Heart left ventricle (tissue), 13 donors: Measurements from ENCODE around the gene TIMM17B.

ENCODE experiments used
- POLR2A ChIP-seq, 2 donors: fragments of 450-650 bp; IDR thresholded peaks; one replicate each; pipeline ENCODE4 v1.6.1; 2017; ENCODE audit warnings: antibody characterized with exemption in 2 of 2, mild to moderate bottlenecking in 2 of 2, moderate library complexity in 2 of 2
- TF ChIP-seq, protein P1 (sequence below), 12 donors: fragments of 200-600 bp; sonication (generic) in 4 of 12; IDR thresholded peaks; one replicate each; pipeline versions ENCODE4 v1.5.0 to v1.8.0; 2018 to 2022; ENCODE audit warnings: antibody characterized with exemption in 12 of 12, mild to moderate bottlenecking in 5 of 12
- donor health status: ischemic (EF 13 %, LVEDD 7.1; RV severe dilation, severe dysfunction).
- donor health status: DM: no; HTN: yes; CAD: no.
- donor health status: DM: no; HTN: no; CAD: no.
- donor health status: ischemic (EF 25% LVEDD 6.9; RV normal size, moderate dysfunction).
- donor health status: ischemic (EF 25% LVEDD 5.7; RV mildly dilated, moderate dysfunction).
- donor health status: ischemic (EF 35%, LVEDD 5.7; RV mildly dilated, moderate dysfunction).
- donor health status: nonischemic (EF 11% LVEDD 7.7; RV severe dilation, severe dysfunction).
- donor health status: DM: yes; HTN: yes; CAD: no.
- donor health status: PGD.
- donor health status: ischemic (EF 29% LVEDD 5.4; RV normal size, mild dysfunction).
- donor health status: nonischemic (EF 23%, LVEDD 6.1; RV moderate dilation, normal function).

DNA sequence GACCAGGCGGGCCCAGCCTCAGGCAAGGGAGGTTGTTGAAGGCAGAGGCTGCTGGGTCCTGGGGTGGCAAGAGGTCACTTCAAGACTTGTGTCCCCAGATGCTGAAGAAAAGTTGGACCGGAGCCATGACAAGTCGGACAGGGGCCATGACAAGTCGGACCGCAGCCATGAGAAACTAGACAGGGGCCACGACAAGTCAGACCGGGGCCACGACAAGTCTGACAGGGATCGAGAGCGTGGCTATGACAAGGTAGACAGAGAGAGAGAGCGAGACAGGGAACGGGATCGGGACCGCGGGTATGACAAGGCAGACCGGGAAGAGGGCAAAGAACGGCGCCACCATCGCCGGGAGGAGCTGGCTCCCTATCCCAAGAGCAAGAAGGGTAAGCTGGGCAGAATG lies 4.6 kb upstream of the TIMM17B start:
- no peak for TF ChIP-seq POLR2A (IDR thresholded peaks at IDR 0.05)
- TF ChIP-seq, protein P1, sequence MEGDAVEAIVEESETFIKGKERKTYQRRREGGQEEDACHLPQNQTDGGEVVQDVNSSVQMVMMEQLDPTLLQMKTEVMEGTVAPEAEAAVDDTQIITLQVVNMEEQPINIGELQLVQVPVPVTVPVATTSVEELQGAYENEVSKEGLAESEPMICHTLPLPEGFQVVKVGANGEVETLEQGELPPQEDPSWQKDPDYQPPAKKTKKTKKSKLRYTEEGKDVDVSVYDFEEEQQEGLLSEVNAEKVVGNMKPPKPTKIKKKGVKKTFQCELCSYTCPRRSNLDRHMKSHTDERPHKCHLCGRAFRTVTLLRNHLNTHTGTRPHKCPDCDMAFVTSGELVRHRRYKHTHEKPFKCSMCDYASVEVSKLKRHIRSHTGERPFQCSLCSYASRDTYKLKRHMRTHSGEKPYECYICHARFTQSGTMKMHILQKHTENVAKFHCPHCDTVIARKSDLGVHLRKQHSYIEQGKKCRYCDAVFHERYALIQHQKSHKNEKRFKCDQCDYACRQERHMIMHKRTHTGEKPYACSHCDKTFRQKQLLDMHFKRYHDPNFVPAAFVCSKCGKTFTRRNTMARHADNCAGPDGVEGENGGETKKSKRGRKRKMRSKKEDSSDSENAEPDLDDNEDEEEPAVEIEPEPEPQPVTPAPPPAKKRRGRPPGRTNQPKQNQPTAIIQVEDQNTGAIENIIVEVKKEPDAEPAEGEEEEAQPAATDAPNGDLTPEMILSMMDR (IDR thresholded peaks at IDR 0.05), result no peak
